ENCODE results near the gene GP1BB. TPM values are rescaled to one million over a fixed set of nuclear protein-coding genes. Genes with fewer than 3 reads are reported as not detected.

The GP1BB gene
- polyA plus RNA-seq, 12 donors: 5.0 to 21.7 (median 11.9) TPM; not detected in 1

DNA sequence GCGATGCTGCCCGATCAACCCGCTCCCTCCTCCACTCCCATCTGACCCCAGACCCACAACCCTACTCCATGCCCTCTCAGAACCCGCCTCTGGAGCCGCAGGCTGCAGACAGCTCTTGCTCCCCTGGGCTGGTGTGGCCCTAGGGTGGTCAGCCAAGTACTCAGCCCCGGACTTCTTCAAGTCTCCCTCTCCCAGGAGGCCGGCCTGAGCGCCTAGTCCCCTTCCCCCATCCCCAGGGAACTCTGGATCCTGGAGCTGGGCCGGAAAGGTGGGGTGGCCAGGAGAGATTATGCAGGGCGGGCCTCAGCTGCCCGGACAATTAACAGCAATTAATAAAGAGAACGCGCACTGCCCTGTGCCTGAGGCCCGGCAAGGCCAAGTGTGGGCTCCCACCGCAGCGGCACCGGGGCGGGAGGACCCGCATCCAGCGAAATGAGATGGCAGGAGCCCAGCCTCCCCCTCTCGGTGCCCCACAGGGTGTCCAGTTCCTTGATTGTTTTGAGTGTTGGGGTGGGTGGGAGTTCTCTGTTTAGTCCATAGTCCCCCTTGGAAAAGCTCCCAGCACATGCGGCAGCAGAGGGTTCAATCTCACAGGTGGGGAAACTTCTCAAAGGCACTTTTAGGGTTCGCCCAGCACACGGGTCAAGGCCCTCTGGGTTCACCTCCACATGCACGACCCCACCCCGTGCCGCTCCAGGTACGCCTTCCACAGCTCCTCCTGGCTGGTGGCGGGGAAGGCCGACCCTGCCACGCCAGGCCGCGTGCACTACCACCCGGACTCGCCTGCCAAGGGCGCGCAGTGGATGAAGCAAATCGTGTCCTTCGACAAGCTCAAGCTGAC is 40.3 kb downstream of the GP1BB start:
- no peak for DNase-seq

- DNase-seq: no peak
Measured at GRCh38 chr22:19764299-19764593, 40.9 kb downstream of the GP1BB start.

GRCh38 chr22:19764636-19765476 is 41.5 kb downstream of the GP1BB start:
- no peak for DNase-seq

- DNase-seq: no peak
Measured at GRCh38 chr22:19765477-19766239, 42.3 kb downstream of the GP1BB start.

DNA sequence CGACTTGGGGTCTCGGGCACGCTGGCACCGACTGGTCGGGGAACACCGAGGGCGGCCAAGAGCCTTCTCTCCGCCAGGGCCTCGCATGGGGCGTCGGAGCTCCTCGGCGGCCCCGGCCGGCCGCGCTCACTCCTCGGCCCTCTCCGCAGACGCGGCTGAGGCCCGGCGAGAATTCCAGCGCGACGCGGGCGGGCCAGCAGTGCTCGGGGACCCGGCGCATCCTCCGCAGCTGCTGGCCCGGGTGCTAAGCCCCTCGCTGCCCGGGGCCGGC is 42.8 kb downstream of the GP1BB start:
- DNase-seq: no peak

DNA sequence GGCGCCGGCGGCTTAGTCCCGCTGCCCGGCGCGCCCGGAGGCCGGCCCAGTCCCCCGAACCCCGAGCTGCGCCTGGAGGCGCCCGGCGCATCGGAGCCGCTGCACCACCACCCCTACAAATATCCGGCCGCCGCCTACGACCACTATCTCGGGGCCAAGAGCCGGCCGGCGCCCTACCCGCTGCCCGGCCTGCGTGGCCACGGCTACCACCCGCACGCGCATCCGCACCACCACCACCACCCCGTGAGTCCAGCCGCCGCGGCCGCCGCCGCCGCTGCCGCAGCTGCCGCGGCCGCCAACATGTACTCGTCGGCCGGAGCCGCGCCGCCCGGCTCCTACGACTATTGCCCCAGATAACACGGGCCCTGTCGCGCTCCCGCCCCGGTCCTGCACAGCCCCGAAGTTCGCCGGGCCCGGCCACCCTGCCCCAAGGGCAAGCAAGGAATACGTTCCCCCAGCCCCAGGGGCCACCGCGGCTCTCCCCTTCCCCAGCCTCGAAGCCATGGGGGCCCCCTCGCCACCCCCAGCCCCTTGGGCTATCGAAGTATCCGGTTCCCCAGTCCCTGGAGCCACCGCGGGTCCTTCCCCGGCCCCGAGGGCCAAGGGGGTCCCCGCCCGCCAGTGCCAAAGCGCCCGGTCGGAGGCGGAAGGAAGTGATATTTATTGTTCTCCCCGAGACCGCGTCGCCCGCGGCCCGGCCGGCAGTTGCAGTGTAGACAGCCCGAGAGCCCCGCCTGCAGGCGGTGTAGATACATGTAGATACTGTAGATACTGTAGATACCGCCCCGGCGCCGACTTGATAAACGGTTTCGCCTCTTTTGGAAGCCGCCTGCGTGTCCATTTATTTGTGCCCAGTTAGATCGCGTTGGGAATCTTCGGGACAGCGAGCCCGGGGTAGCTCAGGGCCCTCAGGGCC is 43.4 kb downstream of the GP1BB start:
- no peak for DNase-seq

- no peak for DNase-seq
Measured at GRCh38 chr22:19767427-19768341, 44.3 kb downstream of the GP1BB start.

DNA sequence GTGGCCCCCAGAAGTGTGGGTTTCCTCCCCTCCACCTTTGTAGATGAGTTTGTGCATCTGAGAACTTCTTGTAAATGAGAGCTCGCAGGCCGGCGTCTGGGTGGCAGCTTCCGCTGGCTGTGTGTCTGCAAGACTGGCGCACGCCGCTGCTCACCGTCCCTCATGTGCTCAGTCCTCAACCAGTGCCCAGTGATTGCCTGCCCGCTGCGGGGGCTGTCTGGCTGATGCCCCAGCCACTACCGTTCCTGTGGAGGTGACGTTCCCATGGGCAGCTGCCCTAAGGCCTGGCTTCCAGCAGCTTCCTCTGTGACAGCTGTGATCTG is 46.0 kb downstream of the GP1BB start:
- DNase-seq: no peak

GRCh38 chr22:19770349-19771220 is 47.2 kb downstream of the GP1BB start:
- DNase-seq: no peak

DNA sequence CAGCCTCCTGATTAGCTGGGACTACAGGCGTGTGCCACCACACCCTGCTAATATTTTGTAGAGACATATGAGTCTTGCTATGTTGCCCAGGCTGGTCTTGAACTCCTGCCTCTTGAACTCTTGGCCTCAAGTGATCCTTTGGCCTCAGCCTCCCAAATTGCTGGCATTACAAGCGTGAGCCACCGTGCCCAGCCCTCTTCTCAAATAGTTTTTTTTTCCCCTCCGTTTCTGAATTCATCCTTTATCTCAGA is 49.0 kb downstream of the GP1BB start:
- DNase-seq: no peak

DNA sequence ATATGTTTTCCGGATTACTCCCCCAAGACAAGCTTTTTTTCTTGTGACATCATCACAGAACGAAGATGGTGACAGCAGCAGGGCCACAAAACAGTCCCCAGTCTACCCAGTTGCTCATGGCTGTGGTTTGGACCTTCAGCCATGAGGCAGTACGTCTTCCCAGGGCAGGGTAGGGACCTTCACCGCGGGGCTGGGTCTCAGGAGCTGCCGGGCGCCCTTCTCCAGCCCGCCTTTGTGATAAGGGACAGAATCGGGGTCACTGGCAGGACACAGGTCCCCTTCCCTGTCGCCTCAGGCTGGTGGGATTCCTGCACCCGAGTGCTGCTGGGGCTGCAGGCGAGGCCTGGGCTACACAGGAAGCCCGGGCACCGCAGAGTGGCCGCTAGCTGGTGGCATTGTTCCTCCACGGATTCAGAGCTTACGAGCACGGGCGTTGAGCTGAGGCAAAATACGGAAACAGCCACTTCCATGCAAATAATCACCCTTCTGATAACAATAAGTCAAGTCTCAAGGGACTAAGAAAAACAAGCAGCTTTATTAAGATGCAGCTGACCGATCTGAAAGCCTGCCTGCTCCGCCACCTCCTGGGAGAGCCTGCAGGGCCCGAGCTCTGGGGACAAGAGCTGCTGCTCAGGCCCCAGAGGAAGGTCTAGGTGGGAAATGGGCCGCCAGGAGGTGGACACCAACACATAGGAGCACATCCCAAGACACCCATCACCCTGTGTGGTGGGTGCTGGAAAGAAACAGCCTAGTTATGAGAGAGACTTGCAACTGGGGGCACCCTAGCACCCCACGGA is 49.5 kb downstream of the GP1BB start:
- DNase-seq: no peak

GRCh38 chr22:19773470-19774040 is 50.2 kb downstream of the GP1BB start:
- DNase-seq: no peak

Other genes starting within 250 kb of the GP1BB start
- gene UFD1, start 244.3 kb upstream of the GP1BB start, polyA plus RNA-seq (ENCODE audit: insufficient read length in 12 of 12): 10 to 100 TPM in 11 of 12 donors, not detected in 1; 19.7 to 55.0 (median 43.7) TPM
- gene CDC45, start 243.6 kb upstream of the GP1BB start, polyA plus RNA-seq (ENCODE audit: insufficient read length in 12 of 12): 10 to 100 TPM in 4 of 12 donors, 1 to 10 TPM in 6, not detected in 2; 5.0 to 18.3 (median 9.4) TPM
- gene CLDN5, start 199.1 kb upstream of the GP1BB start, polyA plus RNA-seq (ENCODE audit: insufficient read length in 12 of 12): 10 to 100 TPM in 11 of 12 donors, not detected in 1; 25.0 to 59.7 (median 39.6) TPM
- 100 to 1,000 TPM in 8 of 12 donors, 10 to 100 TPM in 3, not detected in 1; 87.7 to 138 (median 115) TPM for gene SEPTIN5, start 9.0 kb upstream of the GP1BB start, polyA plus RNA-seq (ENCODE audit: insufficient read length in 12 of 12)
- 10 to 100 TPM in 6 of 12 donors, 1 to 10 TPM in 5, not detected in 1; 2.9 to 21.4 (median 12.8) TPM for gene TBX1, start 37.2 kb downstream of the GP1BB start, polyA plus RNA-seq (ENCODE audit: insufficient read length in 12 of 12)
- 1 to 10 TPM in 10 of 12 donors, not detected in 2; 1.8 to 5.0 (median 3.3) TPM for gene GNB1L, start 131.3 kb downstream of the GP1BB start, polyA plus RNA-seq (ENCODE audit: insufficient read length in 12 of 12)
- gene RTL10, start 131.3 kb downstream of the GP1BB start, polyA plus RNA-seq (ENCODE audit: insufficient read length in 12 of 12): 10 to 100 TPM in 10 of 12 donors, 1 to 10 TPM in 1, not detected in 1; 9.6 to 19.7 (median 12.1) TPM
- 10 to 100 TPM in 11 of 12 donors, not detected in 1; 54.0 to 93.5 (median 66.3) TPM for gene COMT, start 218.2 kb downstream of the GP1BB start, polyA plus RNA-seq (ENCODE audit: insufficient read length in 12 of 12)
- 10 to 100 TPM in 11 of 12 donors, not detected in 1; 12.0 to 24.1 (median 15.1) TPM for gene TXNRD2, start 218.3 kb downstream of the GP1BB start, polyA plus RNA-seq (ENCODE audit: insufficient read length in 12 of 12)